Heart right ventricle (tissue), 16 donors: ENCODE measurements around the gene MFAP2. TPM values are rescaled to one million over a fixed set of nuclear protein-coding genes. Genes with fewer than 3 reads are reported as not detected.

Experiments used
- ATAC-seq, 8 donors: fragments of 200-7000 bp; cut with Tn5 transposase; one replicate each; pipeline ENCODE4 v1.9.1; 2020; ENCODE audit warnings: mild to moderate bottlenecking in 8 of 8, moderate library complexity in 8 of 8, moderate number of reproducible peaks in 1 of 8
- DNase-seq, 2 donors: peaks; one replicate each; pipeline ENCODE4 v3.0.0-alpha.2; 2020
- H3K27ac ChIP-seq, 10 donors: fragments of 200-600 bp; sonication (generic) in 2 of 10; one replicate each; pipeline versions ENCODE4 v1.5.0 to v1.8.0; 2020 to 2022; ENCODE audit warnings: mild to moderate bottlenecking in 3 of 10
- H3K27me3 ChIP-seq, 7 donors: fragments of 200-600 bp; one replicate each; pipeline ENCODE4 v1.8.0; 2021 to 2022; ENCODE audit warnings: mild to moderate bottlenecking in 2 of 7
- H3K36me3 ChIP-seq, 9 donors: fragments of 200-600 bp; sonication (generic) in 1 of 9; one replicate each; pipeline versions ENCODE4 v1.5.0 to v1.8.0; 2020 to 2022; ENCODE audit warnings: mild to moderate bottlenecking in 2 of 9
- H3K4me1 ChIP-seq, 9 donors: fragments of 200-600 bp; sonication (generic) in 1 of 9; one replicate each; pipeline versions ENCODE4 v1.5.0 to v1.8.0; 2020 to 2022; ENCODE audit warnings: mild to moderate bottlenecking in 4 of 9
- H3K4me3 ChIP-seq, 10 donors: fragments of 200-600 bp; sonication (generic) in 2 of 10; one replicate each; pipeline versions ENCODE4 v1.5.0 to v1.8.0; 2020 to 2022; ENCODE audit warnings: mild to moderate bottlenecking in 7 of 10, moderate library complexity in 2 of 10
- H3K9me3 ChIP-seq, 11 donors: fragments of 200-600 bp in 10 of 11; sonication (generic) in 2 of 11; one replicate each; pipeline versions ENCODE4 v1.5.0 to v1.8.0; 2013 to 2022; ENCODE audit warnings: mild to moderate bottlenecking in 2 of 11, control low read depth in 1 of 11, moderate library complexity in 1 of 11
- CTCF ChIP-seq, 9 donors: fragments of 200-600 bp; sonication (generic) in 2 of 9; IDR thresholded peaks; one replicate each; pipeline versions ENCODE4 v1.5.0 to v1.8.0; 2021 to 2022; ENCODE audit warnings: antibody characterized with exemption in 9 of 9, mild to moderate bottlenecking in 5 of 9, moderate library complexity in 1 of 9
- WGBS, 2 donors: extraction: QIAGEN DNeasy Blood & Tissue Kit; methylation state at CpG; one replicate each; pipeline ENCODE4 v1.1.7; 2013; ENCODE audit warnings: inconsistent platforms in 1 of 2; 5-methylcytosine and 5-hydroxymethylcytosine counted together
- intact Hi-C, 10 donors: fragments of 100-400 bp; cut with DNase I; formaldehyde crosslinking; loops; one replicate each; pipeline versions ENCODE4 v1.11.1 to v1.14.2; 2022
- polyA plus RNA-seq, 2 donors: library from polyadenylated mRNA; stranded (reverse); fragments of 200-250 nt; gene quantifications; one replicate each; pipeline ENCODE4 v1.2.3, GENCODE V29; 2013
- total RNA-seq, 10 donors: library from RNA; stranded (reverse); fragmentation: NEBNext Ultra II Directional in 3 of 10; extraction: Animal tissue kit (Norgen Biotek cat#: 25700) in 3 of 10; gene quantifications; one replicate each; pipeline versions ENCODE4 v1.2.1 to v1.2.4, GENCODE V29; 2021 to 2023
- donor health status: Arrhythmogenic right ventricular cardiomyopathy.
- donor health status: ischemic (EF 13 %, LVEDD 7.1; RV severe dilation, severe dysfunction).
- donor health status: healthy with polysubstance abuse.
- donor health status: DM: no; HTN: yes; CAD: no.
- donor health status: DM: no; HTN: no; CAD: no.
- donor health status: ischemic (EF 25% LVEDD 6.9; RV normal size, moderate dysfunction).
- donor health status: ischemic (EF 25% LVEDD 5.7; RV mildly dilated, moderate dysfunction).
- donor health status: healthy.
- donor health status: DM: yes; HTN: yes; CAD: no.
- donor health status: Ischemic cardiomyopathy.
- donor health status: ischemic (EF 35%, LVEDD 5.7; RV mildly dilated, moderate dysfunction).
- donor health status: nonischemic (EF 11% LVEDD 7.7; RV severe dilation, severe dysfunction).
- donor health status: DM: yes; HTN: yes; CAD: no.
- donor health status: PGD.
- donor health status: ischemic (EF 29% LVEDD 5.4; RV normal size, mild dysfunction).
- donor health status: nonischemic (EF 23%, LVEDD 6.1; RV moderate dilation, normal function).

MFAP2 gene
- total and polyA plus RNA-seq, 12 donors: 1.3 to 10.5 (median 2.5) TPM

DNA sequence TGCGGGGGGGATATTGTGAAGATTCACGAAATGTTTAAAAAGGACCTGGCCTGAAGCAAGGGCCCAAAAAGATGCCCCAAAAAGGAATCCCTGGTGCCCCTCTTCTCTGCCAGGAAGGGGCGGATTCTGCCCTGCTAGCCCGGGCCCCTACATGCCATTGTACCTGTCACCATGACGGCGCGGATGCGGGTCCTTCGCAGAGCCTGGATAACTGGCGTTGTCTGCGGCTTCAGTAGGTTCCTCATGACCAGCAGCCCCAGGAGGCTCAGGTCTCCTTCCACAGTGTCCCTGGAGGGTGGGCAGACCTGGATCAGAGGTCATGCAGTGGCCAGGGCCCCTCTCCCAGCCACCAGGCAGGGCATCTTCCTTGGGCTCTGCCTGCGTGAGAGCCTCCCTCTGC, 11.2 kb upstream of the MFAP2 start:
- Histone ChIP-seq H3K9me3 (no peaks in the 10 kb centered on the region), H3K27ac (no peak overlapping the region), H3K27me3 (no peaks in the 10 kb centered on the region), H3K4me1 (no peaks in the 10 kb centered on the region), H3K4me3 (no peak overlapping the region), H3K36me3 (peaks cover 0 to 100% (median 12%) of the 10 kb centered on the region in 9 donors)
- 97 to 99% methylated on average over 12 of the region's 12 CpGs for WGBS, 2 donors
- ATAC-seq (peak in 1 of 8 donors; percentile 25), DNase-seq (no peak)
- TF ChIP-seq CTCF (IDR thresholded peaks at IDR 0.05): no peak
- intact Hi-C loops: no loop called here

DNA sequence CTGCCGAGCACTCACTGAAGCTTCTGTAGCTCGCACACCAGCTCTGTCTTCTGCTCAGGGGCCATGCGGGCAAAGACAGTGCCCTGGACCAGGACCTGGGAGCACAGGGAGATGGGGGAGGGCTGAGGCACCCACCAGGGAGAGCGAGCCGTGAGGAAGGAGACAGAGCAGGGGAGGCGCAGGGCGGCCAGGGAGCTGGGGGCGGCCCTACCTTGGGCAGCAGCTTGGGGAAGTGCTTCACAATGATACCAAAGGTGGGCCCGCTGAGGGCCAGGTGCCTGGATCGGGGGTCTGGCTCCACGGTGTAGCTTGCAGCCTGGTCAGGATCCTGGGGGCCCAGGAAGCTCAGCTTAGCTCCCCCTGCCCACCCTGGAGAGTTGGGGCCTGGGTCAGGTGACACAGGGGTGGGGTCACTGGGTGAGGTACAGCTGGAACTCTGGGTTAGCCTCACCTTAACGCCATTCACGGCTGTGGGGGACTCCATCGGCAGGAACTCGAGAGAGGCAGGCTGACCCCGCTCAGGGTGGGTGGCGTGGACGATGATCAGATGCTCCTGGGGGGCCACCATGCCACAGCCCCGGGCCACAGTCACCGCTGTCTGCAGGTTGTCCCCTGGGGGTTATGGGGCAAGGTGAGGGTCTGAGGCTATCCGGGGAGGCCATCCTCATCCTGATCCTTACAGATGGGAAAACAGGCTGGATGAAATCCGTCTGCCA, 9.4 kb upstream of the MFAP2 start:
- ATAC-seq: no peak
- H3K4me1 ChIP-seq: peaks cover 0 to 3% (median 0%) of the 10 kb centered on the region in 9 donors
- H3K27me3 ChIP-seq: no peaks in the 10 kb centered on the region
- no peak overlapping the region for H3K27ac ChIP-seq
- H3K9me3 ChIP-seq: no peaks in the 10 kb centered on the region
- no peak for TF ChIP-seq CTCF (IDR thresholded peaks at IDR 0.05)
- WGBS, 2 donors: 94 to 95% methylated on average over 22 of the region's 22 CpGs
- H3K4me3 ChIP-seq: no peak overlapping the region
- intact Hi-C loops: no loop called here
- no peak for DNase-seq
- peaks cover 0 to 94% (median 13%) of the 10 kb centered on the region in 9 donors for H3K36me3 ChIP-seq

DNA sequence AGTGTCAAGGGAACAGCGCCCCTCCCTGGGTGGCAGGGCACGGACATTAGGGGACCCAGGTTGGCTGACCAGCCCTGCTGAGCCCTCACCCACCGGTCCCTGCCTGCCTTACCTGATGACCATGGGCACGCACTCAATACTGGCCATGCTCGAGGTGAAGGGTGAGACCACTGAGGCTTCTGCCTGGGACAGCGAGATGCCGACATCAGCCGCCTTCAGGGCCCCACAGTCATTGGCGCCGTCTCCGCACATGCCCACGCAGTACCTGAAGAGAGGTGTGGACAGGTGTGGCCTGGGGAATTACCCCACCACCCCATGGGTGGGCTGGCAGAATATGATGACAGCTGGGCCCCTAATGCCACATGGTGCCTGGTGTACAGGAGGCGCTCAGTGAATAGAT, 7.8 kb upstream of the MFAP2 start:
- intact Hi-C loops: no loop called here
- H3K36me3 ChIP-seq: peaks cover 0 to 78% (median 13%) of the 10 kb centered on the region in 9 donors
- H3K4me1 ChIP-seq: peaks cover 0 to 9% (median 0%) of the 10 kb centered on the region in 9 donors
- no peak overlapping the region for H3K27ac ChIP-seq
- WGBS, 2 donors: 94 to 96% methylated on average over 13 of the region's 13 CpGs
- ATAC-seq: no peak
- no peaks in the 10 kb centered on the region for H3K27me3 ChIP-seq
- H3K9me3 ChIP-seq: no peaks in the 10 kb centered on the region
- no peak for TF ChIP-seq CTCF (IDR thresholded peaks at IDR 0.05)
- H3K4me3 ChIP-seq: no peak overlapping the region
- no peak for DNase-seq

GRCh38 chr1:16986962-16987361, 6.5 kb upstream of the MFAP2 start:
- Histone ChIP-seq H3K4me1 (peaks cover 0 to 9% (median 0%) of the 10 kb centered on the region in 9 donors), H3K9me3 (no peaks in the 10 kb centered on the region), H3K27ac (no peak overlapping the region), H3K36me3 (peaks cover 0 to 66% (median 13%) of the 10 kb centered on the region in 9 donors), H3K27me3 (peaks cover 0 to 2% (median 0%) of the 10 kb centered on the region in 7 donors), H3K4me3 (no peak overlapping the region)
- intact Hi-C loops: no loop called here
- 75 to 80% methylated on average over 16 of the region's 16 CpGs for WGBS, 2 donors
- peak in 3 of 9 donors; percentile 12 to 22 (median 20) for TF ChIP-seq CTCF (IDR thresholded peaks at IDR 0.05)
- ATAC-seq: no peak
- no peak for DNase-seq
